ENCODE measurements around the gene DCP1A.

DNA sequence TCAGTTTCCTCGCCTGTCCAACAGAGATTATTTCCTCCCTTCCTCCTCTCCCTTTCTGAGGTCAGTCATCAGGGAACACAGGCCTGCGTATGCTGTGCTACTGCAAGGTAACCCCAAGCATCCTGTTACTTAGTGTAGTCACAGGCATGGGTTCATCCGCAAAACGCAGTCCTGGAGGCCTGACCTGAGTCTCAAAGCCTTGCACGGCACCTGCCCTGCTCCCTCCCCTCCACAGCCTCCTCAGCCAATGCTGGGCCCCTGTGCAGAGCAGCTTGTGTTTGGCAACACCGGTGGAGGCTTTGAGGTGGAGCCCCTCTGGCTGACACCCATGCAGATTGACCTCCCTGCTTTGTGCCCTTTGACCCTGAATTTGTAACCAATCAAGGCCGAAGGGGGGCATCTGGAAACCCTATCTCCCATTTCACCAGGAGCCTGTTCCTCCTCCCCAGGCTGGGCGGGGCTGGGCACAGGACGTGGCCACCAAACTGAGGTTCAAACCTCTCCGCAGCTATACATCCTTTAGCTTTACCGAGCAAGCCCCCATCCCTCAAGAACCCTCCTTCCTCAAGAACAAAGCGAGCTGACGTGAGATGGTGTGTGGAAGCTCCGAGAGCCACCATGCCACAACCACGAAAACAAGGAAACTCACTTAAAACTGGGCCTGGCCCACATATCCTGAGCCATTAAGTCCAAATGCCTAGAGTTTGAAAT lies 113.1 kb downstream of the DCP1A start:
- TF ChIP-seq, protein P1, sequence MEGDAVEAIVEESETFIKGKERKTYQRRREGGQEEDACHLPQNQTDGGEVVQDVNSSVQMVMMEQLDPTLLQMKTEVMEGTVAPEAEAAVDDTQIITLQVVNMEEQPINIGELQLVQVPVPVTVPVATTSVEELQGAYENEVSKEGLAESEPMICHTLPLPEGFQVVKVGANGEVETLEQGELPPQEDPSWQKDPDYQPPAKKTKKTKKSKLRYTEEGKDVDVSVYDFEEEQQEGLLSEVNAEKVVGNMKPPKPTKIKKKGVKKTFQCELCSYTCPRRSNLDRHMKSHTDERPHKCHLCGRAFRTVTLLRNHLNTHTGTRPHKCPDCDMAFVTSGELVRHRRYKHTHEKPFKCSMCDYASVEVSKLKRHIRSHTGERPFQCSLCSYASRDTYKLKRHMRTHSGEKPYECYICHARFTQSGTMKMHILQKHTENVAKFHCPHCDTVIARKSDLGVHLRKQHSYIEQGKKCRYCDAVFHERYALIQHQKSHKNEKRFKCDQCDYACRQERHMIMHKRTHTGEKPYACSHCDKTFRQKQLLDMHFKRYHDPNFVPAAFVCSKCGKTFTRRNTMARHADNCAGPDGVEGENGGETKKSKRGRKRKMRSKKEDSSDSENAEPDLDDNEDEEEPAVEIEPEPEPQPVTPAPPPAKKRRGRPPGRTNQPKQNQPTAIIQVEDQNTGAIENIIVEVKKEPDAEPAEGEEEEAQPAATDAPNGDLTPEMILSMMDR (IDR thresholded peaks at IDR 0.05; ENCODE audit: insufficient read depth, low read depth, low read length) = no peak
- no peak for TF ChIP-seq EZH2 (IDR thresholded peaks at IDR 0.05; ENCODE audit: insufficient read depth, low read length)
